HG03103 (cell line): Measurements from ENCODE around the gene PLA2G6.

Experiments used
- ATAC-seq: cut with Tn5 transposase; IDR thresholded peaks from one replicate; pipeline ENCODE4 v1.9.1; 2021; ENCODE audit warnings: low read depth; ENCODE audit not compliant: unreplicated experiment

PLA2G6 gene

GRCh38 chr22:38181453-38182200, at the start of gene PLA2G6:
Gene PLA2G6 (minus strand): TSS chr22:38181830. CDS start chr22:38169426, 12,404 bp downstream.
- ATAC-seq = peak; percentile 79

GRCh38 chr22:38230916-38231315, 49.3 kb upstream of the PLA2G6 start:
- ATAC-seq = no peak

DNA sequence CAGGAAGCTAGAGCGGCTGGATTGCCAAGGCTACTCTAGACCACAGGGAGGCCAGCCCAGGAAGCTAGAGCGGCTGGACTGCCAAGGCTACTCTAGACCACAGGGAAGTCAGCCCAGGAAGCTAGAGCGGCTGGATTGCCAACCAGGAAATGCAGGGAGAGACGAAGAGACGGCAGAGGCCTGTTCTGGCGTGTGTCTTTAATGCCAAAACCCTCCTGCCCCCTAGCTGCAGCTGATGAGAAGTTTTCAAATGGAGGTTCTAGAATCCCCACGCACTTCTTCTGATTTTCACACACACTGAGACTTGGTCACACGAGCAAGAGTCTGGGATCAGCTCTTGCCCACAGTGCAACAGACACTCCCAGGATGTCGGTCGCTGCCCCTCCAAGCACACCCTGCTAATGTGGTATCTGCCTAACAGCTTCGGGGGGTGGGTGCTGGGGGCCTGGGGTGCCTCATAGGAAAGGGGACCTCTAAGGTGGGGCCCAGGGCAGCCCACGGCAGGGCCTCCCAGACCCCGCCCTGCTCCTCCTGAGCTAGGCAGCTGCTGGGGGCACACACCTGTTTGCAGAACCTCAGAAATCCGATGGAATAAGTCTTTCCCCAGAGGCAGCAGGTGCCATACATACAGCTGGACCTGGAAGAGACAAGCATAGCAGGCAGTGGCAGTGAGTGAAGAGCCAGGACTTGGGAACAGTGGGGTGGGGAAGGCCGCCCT, 48.6 kb upstream of the PLA2G6 start:
- no peak for ATAC-seq

DNA sequence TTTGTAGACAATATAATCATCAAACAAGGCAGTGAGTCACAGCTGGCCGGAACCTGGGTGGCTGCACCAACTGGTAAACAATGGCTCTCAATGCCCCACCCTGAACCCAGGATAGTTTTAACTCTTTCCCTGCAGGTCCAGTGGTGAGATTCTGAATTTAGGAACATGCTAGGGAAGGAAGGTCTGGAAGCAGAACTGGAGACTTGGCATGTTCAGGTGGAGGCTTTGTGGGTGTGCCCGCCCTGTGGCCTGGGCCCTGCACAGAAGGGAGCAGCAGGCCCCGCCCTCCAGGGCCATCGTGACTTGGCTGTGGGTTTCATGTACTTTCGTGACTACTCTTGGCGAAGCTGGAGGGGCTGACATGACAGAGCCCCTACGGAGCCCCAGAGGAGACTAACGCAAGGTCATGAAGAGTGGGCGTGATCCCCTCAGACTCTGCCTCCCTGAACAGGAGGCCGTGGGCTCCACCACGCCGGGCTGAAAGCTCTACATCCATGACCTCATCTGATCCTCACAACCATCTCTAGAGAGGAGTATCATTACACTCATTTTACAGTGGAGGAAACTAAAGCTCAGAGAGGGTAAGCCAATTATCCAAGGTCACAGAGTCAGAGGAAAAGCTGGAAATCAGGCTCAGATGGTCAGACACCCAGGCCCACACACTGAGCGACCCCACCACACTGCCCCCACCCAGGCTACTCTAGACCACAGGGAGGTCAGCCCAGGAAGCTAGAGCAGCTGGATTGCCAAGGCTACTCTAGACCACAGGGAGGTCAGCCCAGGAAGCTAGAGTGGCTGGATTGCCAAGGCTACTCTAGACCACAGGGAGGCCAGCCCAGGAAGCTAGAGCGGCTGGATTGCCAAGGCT, 47.5 kb upstream of the PLA2G6 start:
- no peak for ATAC-seq

DNA sequence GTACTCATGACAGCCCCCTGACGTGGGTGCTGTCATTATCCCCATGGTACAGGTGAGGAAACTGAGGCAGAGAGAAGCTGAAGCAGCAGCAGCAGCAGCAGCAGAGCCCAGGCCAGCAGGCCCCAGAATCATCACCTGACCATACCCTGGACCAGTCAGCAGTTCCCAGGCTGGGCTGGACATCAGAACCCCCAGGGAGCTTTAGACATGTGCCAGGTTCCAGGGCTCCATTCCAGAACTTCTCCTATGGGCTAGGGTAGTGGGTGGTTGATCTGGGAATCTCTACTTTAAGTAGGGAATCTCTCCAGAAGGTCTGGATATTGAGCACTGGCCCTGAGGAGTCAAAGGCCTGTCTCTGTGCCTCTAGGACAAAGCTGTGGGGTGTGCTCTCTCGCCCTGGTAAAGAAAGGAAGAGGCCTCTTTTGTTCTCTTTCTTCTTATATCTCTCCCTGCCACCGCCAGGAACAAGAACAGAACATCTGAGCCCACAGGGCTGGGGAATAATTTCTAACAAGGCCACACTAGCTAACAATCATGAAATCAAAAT, 46.8 kb upstream of the PLA2G6 start:
- no peak for ATAC-seq

DNA sequence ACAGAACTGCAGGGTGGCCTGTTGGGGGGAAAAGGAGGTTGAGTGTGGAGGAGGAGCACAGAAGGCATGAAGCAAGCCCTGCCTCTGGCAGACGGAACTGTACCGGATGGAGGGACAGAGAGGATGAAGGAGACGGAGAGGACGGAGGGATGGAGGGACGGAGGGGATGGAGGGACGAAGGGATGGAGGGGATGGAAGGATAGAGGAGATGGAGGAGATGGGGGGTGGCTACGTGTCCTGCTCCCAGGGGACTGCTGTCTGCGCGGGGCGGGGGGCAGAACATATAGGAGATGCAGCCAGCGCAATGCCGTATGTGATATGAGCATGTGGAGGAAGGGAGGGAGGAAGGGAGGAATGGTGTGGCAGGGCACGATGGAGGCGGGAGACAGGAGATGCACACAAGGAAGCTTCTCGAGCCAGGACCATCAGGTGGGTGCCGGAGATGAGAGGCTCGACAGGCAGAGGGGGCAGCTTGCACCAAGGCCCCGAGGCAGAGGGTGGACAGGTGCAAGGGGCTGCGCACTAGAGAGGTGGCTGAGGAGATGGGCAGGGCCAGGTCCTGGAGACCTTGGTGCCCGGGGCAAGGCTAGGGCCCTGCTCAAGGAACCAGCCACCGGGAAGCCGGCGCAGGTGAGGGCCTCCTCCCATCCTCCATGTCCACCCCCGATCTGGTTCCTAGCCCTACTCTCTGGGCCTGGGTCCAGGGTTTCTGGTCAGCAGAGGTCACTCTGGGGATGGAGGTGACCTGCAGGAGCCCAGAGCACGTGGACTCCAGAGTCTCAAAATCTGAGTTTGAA, 45.4 kb upstream of the PLA2G6 start:
- ATAC-seq = no peak

DNA sequence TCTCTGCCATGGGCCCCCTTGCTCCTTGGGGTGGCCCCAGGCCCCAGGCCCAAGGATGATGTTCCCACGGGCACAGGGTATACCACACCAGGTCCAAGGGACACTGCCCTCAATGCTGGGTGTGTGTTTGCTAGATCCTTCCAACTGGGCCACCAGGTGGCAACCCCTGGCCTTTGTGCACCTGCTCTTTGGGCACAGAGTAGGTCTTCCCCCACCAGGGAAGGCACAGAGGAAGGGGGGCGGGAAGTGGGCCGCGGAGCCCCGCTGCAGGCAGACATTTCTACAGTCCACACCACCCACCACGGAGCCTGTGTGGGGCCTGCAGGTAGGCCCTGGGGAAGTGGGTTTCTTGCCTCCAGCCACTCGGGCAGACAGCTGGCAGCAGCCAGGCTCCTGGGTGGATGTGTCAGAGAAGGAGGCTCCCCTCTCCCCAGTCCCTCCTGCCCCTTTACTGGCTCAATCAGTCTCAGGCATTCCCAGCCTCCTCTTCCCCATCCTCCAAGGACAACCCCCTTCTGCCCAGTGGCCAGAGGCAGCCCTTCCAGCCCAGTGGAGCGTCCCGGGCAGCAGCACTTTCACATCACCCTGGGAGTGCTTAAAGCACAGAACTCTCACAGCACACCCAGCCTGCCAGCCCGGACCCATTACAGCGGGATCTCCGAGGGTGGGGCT, 41.8 kb upstream of the PLA2G6 start:
- ATAC-seq = no peak

DNA sequence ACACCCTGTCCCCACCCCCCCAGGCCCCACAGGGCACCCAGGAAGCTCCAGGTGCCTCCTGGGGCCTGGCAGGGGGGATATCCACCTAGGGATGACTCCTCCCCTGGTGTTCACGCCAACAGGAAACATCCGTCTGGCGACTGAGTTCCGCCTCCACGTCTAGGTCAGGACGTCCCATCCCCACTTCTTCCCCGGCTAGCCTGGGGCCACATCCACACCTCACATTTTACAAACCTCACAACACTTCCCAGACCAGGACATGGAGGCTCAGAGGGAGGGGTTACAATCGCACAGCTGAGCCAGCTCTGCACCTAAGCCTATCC, 41.1 kb upstream of the PLA2G6 start:
- ATAC-seq = no peak

DNA sequence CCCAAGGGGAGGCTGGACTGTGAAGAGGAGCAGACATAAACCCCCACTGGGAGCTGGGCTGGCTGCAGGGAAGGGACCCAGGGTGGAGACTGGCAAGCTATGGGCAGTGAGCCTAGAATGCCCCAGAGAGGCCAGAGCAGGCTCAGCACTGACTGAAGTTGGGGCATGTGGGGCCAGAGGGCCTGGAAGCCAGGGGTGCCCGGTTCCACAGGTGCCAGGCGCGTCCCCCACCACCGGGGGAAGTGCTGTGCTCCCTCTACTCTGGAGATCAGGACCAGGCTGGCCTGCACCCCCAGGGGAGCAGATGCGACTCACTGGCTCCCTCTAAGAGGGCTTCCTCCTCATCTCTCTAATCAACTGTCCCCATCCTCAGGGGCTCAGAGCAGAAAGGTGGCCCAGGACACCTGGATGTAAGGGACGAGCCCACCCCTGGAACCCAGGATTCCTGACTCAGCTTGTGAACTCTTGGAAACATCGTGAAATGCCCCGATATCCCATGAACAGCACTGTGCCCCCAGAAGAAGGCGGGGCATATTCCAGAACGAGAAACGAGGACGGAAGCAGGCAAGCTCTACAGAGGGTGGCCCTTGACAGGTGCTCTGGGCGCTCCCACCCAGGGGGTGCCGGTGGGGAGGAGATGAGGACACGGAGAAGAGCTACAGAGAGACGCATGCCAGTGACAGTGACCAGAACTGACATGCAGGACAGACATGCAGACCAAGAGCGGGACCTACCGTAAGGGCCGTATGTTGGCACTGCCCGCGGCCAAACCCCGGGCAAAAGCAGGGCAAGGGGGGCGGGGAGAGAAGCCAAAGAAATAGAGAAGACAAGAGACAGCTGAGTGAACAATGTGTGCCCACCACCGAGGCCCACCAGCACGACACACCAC, 40.5 kb upstream of the PLA2G6 start:
- no peak for ATAC-seq

DNA sequence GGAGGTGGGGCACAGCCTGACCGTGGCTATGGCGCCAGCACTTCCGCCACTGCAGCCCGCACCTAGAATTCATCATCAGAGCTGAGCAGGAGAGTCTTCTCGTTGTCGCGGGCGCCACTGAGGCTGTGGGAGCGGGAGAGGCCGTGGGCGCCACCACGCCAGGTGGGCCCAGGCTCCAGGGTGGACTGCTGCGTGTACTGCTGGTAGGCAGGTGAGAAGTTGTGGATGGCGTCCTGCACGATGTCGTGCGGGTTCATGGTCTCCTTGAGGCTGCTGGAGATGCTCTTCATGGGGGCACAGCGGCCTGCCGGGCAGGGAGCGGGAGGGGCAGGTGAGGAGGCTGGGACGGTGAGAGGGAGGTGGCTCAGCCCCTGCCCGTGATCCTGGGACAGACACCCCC, 39.8 kb upstream of the PLA2G6 start:
- ATAC-seq = no peak

DNA sequence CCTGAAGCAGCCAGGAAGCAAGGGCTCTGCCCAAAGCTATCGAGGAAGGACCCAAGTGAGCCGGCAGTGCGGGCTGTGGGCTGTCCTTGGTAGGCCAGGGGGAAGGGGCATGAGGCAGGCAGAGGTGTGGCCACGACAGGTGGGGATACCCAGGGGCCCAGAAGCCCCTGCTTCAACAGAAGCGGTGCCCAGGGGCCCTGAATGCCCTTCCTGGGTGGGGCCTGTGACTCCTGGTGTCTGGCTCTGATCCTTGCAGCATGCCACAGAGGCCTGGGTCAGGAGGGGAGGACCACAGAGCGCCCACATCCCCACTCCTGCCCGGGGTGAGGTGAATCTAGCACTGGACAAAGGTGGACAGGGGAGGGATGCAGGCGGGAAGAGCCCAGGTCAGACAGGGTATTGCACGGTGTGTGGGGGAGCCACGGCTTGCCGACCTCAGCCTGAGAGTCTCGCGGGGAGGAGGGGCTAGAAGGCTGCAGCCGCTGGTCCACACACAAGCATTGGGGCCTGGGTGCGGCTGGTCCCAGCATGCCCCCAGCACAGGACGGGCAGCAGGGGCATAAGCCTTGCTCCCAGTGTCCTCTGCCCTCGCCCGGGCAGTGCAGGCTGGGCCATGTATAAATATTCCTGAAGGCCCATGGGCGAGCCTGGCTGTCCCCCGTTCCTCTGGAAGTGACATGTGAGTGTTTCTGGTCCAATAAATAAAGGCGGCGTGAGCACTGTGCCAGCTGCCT, 39.2 kb upstream of the PLA2G6 start:
- no peak for ATAC-seq

DNA sequence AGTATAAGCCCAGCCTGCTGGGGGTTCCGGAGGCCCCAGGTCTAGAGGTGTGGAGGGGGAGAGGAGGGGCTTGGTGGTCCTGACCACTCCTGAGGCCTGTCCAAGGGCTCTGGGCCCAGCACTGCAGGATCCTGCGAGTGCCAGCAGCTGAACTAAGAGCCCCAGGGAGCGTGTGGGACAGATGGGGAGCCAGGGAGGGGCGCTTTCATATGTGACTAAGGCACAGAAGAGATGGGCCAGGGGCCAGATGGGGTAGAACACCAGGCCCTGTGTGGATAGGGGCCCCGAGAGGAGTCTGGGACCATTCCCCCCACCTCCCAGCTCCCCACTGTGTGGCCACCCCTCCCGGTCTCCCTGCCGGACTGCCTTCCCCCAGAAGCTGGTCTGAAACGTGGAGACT, 38.5 kb upstream of the PLA2G6 start:
- ATAC-seq = no peak

- no peak for ATAC-seq
These were observed 38.0 kb upstream of the PLA2G6 start for GRCh38 chr22:38219632-38220031.

GRCh38 chr22:38218661-38219622, 37.3 kb upstream of the PLA2G6 start:
- no peak for ATAC-seq

- ATAC-seq = no peak
These were observed 33.8 kb upstream of the PLA2G6 start for GRCh38 chr22:38215156-38216038.
